Caco-2 (cell line): ENCODE data around the gene LRP5. TPM values are rescaled to one million over a fixed set of nuclear protein-coding genes. Genes with fewer than 3 reads are reported as not detected.

Source experiments
- BruUV-seq: library from RNA; stranded (reverse); fragments of 400-500 nt; replicated peaks from 2 replicates; lab custom pipeline; 2021; lab: Mats Ljungman, UMichigan
- CTCF ChIA-PET: fragments of 300-600 bp; sonication (Branson Sonifier 250); formaldehyde crosslinking; loops from one replicate; lab custom pipeline; 2022; ENCODE audit warnings: antibody characterized with exemption; lab: Charles Lee
- POLR2A ChIA-PET: fragments of 300-600 bp; sonication (Branson Sonifier 250); formaldehyde crosslinking; loops from one replicate; lab custom pipeline; 2022; ENCODE audit warnings: antibody characterized with exemption; lab: Charles Lee
- DNase-seq, 2 experiments: peaks; one replicate each; pipeline versions ENCODE4 v3.0.0 to v3.0.0-alpha.2; 2020 to 2022
- H3K27me3 ChIP-seq: replicated peaks from 2 replicates; pipeline ENCODE4 v1.6.0; 2011; ENCODE audit warnings: low read length; ENCODE audit not compliant: control insufficient read depth, insufficient read depth
- H3K36me3 ChIP-seq: 2 replicates; pipeline ENCODE4 v1.5.1; 2011; ENCODE audit warnings: low read length; ENCODE audit not compliant: control insufficient read depth, insufficient read depth
- H3K4me1 ChIP-seq: fragments of 250-450 bp; sonication (Bioruptor Pico); 2 replicates; pipeline ENCODE4 v1.5.1; 2020; ENCODE audit warnings: mild to moderate bottlenecking
- H3K4me3 ChIP-seq: 2 replicates; pipeline ENCODE4 v1.5.1; 2011; ENCODE audit warnings: low read depth, mild to moderate bottlenecking, control low read depth, low read length
- H3K9me3 ChIP-seq: fragments of 250-450 bp; sonication (Bioruptor Pico); 2 replicates; pipeline ENCODE4 v1.5.1; 2020; ENCODE audit warnings: mild to moderate bottlenecking, moderate library complexity
- H3K27ac Mint-ChIP-seq: one replicate; pipeline ENCODE4 v1.8.0; 2022; ENCODE audit warnings: mixed read lengths; ENCODE audit not compliant: unreplicated experiment
- H3K27me3 Mint-ChIP-seq: one replicate; pipeline ENCODE4 v1.8.0; 2022; ENCODE audit warnings: mixed read lengths; ENCODE audit not compliant: insufficient read depth, unreplicated experiment
- H3K36me3 Mint-ChIP-seq: one replicate; pipeline ENCODE4 v1.8.0; 2022; ENCODE audit warnings: mild to moderate bottlenecking, mixed read lengths; ENCODE audit not compliant: insufficient read depth, unreplicated experiment
- H3K4me1 Mint-ChIP-seq: one replicate; pipeline ENCODE4 v1.8.0; 2022; ENCODE audit warnings: low read depth, mixed read lengths; ENCODE audit not compliant: unreplicated experiment
- H3K4me3 Mint-ChIP-seq: one replicate; pipeline ENCODE4 v1.8.0; 2022; ENCODE audit warnings: mild to moderate bottlenecking, moderate library complexity, mixed read lengths; ENCODE audit not compliant: unreplicated experiment
- H3K9me3 Mint-ChIP-seq: one replicate; pipeline ENCODE4 v1.8.0; 2022; ENCODE audit warnings: mixed read lengths; ENCODE audit not compliant: unreplicated experiment
- intact Hi-C: fragments of 100-400 bp; cut with micrococcal nuclease; formaldehyde crosslinking; loops from one replicate; pipeline ENCODE4 v1.10.0; 2022; ENCODE audit not compliant: unreplicated experiment
- total RNA-seq: library from RNA; stranded (reverse); gene quantifications from 2 replicates; pipeline ENCODE4 v1.2.3, GENCODE V29; 2022
- TF ChIP-seq, protein P1 (sequence below), 2 experiments: fragments of 200-600 bp in 1 of 2; IDR thresholded peaks; 1 replicate in 1 of 2; 2 replicates in 1 of 2; pipeline versions ENCODE4 v1.5.1 to v1.8.0; 2011 to 2022; ENCODE audit warnings: antibody characterized with exemption in 1 of 2, control low read depth in 1 of 2, inconsistent platforms in 1 of 2, low read depth in 1 of 2, low read length in 1 of 2, mild to moderate bottlenecking in 1 of 2, moderate library complexity in 1 of 2; ENCODE audit not compliant: insufficient read depth in 1 of 2, severe bottlenecking in 1 of 2, unreplicated experiment in 1 of 2

The LRP5 gene
- total RNA-seq, 1 experiment from 2014 or later, result 94.3 TPM

DNA sequence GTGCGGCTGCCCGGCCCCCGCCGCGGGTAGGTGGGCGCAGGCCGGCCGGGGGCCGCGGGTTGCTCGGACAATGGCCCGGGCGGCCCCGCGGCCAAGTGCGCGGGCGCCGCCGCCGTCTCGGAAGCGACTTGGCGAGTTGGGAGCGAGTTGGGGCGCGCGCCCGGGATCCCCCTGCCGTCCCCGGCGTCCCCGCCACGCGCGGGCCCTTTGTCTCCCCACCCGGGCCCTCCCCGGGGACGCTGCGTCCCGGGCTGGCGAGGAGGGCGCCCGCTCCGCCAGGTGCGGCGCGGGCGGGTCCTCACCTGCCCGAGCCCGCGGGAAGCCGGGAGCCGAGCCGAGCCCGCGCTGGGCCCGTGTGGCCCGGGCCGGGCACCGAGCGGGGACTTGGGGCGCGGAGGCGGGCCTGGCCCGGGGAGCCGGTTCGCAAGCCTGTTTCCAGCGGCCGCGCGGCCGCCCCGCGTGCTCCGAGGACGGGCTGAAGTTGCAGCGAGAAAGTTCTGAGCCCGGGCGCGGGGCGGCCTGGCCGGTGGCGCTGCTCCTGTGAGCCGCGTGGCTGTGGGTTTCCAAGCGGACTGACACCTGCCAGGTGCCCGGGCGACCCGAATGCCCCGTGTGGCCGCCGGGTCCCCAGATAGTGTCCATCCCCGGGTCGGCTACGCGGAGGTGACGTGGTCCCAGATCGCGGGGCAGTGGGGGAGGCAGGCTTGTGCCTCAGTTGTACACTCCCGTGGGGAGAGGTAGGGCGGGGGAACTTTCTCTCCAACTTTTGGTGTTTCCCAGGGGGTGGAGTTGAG lies 586 bp downstream of the LRP5 start:
- H3K4me1 Mint-ChIP-seq, result peaks cover 44% of the 10 kb centered on the region
- peak overlapping the region; percentile 89 for H3K27ac Mint-ChIP-seq
- H3K4me3 Mint-ChIP-seq, result peak overlapping the region; percentile 91
- H3K9me3 Mint-ChIP-seq, result no peaks in the 10 kb centered on the region
- TF ChIP-seq, protein P1, sequence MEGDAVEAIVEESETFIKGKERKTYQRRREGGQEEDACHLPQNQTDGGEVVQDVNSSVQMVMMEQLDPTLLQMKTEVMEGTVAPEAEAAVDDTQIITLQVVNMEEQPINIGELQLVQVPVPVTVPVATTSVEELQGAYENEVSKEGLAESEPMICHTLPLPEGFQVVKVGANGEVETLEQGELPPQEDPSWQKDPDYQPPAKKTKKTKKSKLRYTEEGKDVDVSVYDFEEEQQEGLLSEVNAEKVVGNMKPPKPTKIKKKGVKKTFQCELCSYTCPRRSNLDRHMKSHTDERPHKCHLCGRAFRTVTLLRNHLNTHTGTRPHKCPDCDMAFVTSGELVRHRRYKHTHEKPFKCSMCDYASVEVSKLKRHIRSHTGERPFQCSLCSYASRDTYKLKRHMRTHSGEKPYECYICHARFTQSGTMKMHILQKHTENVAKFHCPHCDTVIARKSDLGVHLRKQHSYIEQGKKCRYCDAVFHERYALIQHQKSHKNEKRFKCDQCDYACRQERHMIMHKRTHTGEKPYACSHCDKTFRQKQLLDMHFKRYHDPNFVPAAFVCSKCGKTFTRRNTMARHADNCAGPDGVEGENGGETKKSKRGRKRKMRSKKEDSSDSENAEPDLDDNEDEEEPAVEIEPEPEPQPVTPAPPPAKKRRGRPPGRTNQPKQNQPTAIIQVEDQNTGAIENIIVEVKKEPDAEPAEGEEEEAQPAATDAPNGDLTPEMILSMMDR (IDR thresholded peaks at IDR 0.05; ENCODE audit: insufficient read depth in 1 of 2, low read depth in 1 of 2, low read length in 1 of 2, severe bottlenecking in 1 of 2, unreplicated experiment in 1 of 2), result no peak
- Histone ChIP-seq H3K9me3 (no peaks in the 10 kb centered on the region), H3K4me3 (peak overlapping the region; percentile 89), H3K4me1 (peaks cover 22% of the 10 kb centered on the region), H3K36me3 (no peaks in the 10 kb centered on the region), H3K27me3 (no peaks in the 10 kb centered on the region)
- intact Hi-C loops, result loop anchor here (1.0 kb wide), 1 partner anchor 67 kb away; no protein-coding TSS in a partner anchor
- peaks cover 15% of the 10 kb centered on the region for H3K36me3 Mint-ChIP-seq
- no peaks in the 10 kb centered on the region for H3K27me3 Mint-ChIP-seq
- peak; percentile 52 to 55 for DNase-seq
- POLR2A ChIA-PET, result interaction anchor here (1.1 to 1.6 kb wide), 4 partner anchors 11 to 41 kb away, joined by 3 to 17 read pairs (median 4); partner anchors contain the start of gene C11orf24
- no TSS peak for BruUV-seq
- CTCF ChIA-PET, result interaction anchor here (2.4 kb wide), 1 partner anchor 14 kb away, joined by 14 read pairs; no protein-coding TSS in a partner anchor

DNA sequence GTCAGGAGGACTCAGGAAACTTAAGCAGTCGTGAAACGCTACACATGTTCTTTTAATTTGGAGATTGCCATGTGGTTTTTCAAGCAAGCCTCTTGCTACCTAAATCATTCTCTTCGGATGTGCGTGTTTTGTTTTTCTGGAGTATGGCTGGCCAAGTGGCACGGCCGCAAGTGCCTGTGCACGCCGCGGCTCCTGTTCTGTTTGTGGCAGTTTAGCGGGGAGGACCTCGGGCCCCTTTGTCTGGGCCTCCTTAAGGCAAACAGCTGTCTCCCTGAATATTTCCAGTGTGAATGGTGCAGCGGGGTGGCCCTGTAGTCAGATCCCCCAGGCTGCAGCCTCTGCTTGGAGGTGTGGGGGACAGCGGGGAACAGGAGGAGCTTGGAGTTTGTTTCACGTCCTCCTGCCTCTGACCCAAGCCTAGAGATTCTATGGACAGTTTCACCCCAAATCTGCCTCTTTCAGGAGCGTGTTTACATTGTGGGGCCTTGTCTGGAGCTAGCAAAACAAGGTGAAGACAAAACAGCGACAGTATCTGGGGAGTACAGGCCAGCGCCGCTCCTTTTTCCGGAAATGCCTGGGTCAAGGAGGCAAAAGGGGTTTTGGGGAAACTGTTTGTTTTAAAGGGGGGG lies 1.3 kb downstream of the LRP5 start:
- TF ChIP-seq, protein P1 (IDR thresholded peaks at IDR 0.05; ENCODE audit: insufficient read depth in 1 of 2, low read depth in 1 of 2, low read length in 1 of 2, severe bottlenecking in 1 of 2, unreplicated experiment in 1 of 2), result no peak
- Histone ChIP-seq H3K27me3 (no peaks in the 10 kb centered on the region), H3K4me3 (peak overlapping the region; percentile 89), H3K36me3 (no peaks in the 10 kb centered on the region), H3K9me3 (no peaks in the 10 kb centered on the region), H3K4me1 (peaks cover 22% of the 10 kb centered on the region)
- H3K36me3 Mint-ChIP-seq, result peaks cover 15% of the 10 kb centered on the region
- CTCF ChIA-PET, result interaction anchor here (0.6 to 2.4 kb wide), 4 partner anchors 15 to 288 kb away, joined by 3 to 14 read pairs (median 4); partner anchors contain the start of gene C11orf24
- H3K9me3 Mint-ChIP-seq, result no peaks in the 10 kb centered on the region
- peak overlapping the region; percentile 91 for H3K4me3 Mint-ChIP-seq
- peak; percentile 63 to 64 for DNase-seq
- H3K27ac Mint-ChIP-seq, result peak overlapping the region; percentile 89
- BruUV-seq, result TSS peak; percentile 48
- intact Hi-C loops, result loop anchor here (1.0 kb wide), 2 partner anchors 29 to 67 kb away; no protein-coding TSS in a partner anchor
- H3K27me3 Mint-ChIP-seq, result no peaks in the 10 kb centered on the region
- H3K4me1 Mint-ChIP-seq, result peaks cover 44% of the 10 kb centered on the region
- POLR2A ChIA-PET, result interaction anchor here (0.8 to 1.6 kb wide), 4 partner anchors 11 to 29 kb away, joined by 3 to 17 read pairs (median 4); no protein-coding TSS in a partner anchor
